IPS-15b (cell line): Measurements from ENCODE around the gene AKR1B15.

ENCODE experiments used
- H3K27me3 ChIP-seq: one replicate; pipeline ENCODE4 v1.6.1; 2013; ENCODE audit warnings: low read length; ENCODE audit not compliant: control insufficient read depth, insufficient read depth
- H3K36me3 ChIP-seq: one replicate; pipeline ENCODE4 v1.6.1; 2013; ENCODE audit warnings: low read length; ENCODE audit not compliant: control insufficient read depth, insufficient read depth
- H3K4me1 ChIP-seq: one replicate; pipeline ENCODE4 v1.6.1; 2013; ENCODE audit warnings: mild to moderate bottlenecking, low read length; ENCODE audit not compliant: control insufficient read depth, insufficient read depth
- H3K4me3 ChIP-seq: one replicate; pipeline ENCODE4 v1.5.1; 2013; ENCODE audit warnings: low read depth, low read length
- H3K9ac ChIP-seq: one replicate; pipeline ENCODE4 v1.6.1; 2013; ENCODE audit warnings: low read depth, mild to moderate bottlenecking, low read length
- H3K9me3 ChIP-seq: one replicate; pipeline ENCODE4 v1.6.1; 2013; ENCODE audit warnings: mild to moderate bottlenecking, low read length; ENCODE audit not compliant: control insufficient read depth, insufficient read depth

AKR1B15 gene

DNA sequence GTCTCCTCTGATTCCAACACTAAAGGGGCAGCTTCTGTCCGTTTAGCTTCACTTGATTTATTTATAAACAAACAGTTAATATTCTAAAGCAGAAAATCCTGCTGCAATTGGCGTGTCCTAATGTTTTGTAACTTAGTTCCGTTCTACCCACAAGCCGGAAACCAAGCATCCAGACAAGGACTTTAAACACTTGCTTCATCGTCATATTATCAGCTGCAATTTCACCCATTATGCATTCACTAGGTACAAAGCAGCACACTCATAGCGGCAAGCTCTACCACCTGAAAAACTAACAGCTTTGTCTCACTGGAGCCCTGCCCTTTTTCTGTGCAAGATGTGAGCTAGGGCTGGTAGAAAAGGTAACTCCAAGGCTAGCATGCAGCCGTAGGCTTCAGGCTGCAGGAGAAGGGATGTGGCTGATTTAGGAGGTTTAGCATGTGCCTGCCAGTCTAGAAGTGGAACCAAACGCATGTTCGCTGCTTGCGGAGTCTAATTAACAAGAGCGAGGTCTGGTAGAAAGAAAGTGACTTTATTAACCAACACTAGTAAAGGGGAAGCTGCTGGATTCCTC, 54.1 kb downstream of the AKR1B15 start:
- Histone ChIP-seq H3K9me3 (no peaks in the 10 kb centered on the region), H3K9ac (no peak overlapping the region), H3K4me1 (no peaks in the 10 kb centered on the region), H3K27me3 (no peaks in the 10 kb centered on the region), H3K4me3 (no peak overlapping the region), H3K36me3 (no peaks in the 10 kb centered on the region)

DNA sequence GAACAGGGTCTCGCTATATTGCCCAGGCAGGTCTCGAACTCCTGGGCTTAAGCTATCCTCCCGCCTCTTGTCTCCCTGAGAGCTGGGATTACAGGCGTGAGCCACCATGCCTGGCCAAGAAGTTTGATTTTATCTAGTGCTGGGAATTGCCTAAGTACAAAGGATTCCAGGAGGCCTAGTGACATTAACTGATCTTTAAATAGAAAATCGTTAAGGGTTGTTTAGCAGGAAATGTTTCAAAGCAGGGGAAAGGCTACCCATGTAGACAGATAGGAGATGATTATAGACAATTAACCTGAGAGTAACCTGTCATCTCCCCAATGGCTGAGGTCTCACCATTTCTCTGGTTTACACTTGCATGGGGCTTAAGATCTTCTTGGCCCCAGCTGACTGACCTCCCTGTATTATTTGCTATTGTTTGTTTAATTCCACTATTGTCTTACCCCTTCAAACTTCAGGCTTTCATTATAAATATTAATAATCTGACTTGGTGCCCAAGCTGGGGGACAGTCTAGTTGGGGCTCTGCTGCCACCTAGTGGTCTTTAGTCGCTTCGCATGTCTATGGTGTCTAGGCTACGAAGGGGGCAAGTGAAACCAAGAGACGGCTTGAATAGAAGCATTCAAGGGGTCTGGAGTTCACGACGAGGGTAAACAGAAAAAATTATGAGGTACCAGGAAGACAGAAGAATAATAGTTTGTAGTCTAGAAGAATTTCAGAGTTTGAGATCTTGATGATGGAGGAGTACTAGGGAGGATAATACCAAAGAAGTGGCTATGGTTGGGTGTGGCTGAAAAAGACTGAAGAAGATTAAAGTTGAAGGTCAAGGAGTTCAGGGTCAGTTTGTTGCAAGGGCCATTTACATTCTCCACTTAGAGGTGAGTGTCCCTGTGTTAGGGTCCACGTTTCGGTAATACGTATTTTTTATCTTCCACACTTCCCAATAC, 57.3 kb downstream of the AKR1B15 start:
- no peaks in the 10 kb centered on the region for H3K9me3 ChIP-seq
- H3K4me3 ChIP-seq = no peak overlapping the region
- no peaks in the 10 kb centered on the region for H3K27me3 ChIP-seq
- H3K36me3 ChIP-seq = no peaks in the 10 kb centered on the region
- H3K9ac ChIP-seq = no peak overlapping the region
- no peaks in the 10 kb centered on the region for H3K4me1 ChIP-seq

DNA sequence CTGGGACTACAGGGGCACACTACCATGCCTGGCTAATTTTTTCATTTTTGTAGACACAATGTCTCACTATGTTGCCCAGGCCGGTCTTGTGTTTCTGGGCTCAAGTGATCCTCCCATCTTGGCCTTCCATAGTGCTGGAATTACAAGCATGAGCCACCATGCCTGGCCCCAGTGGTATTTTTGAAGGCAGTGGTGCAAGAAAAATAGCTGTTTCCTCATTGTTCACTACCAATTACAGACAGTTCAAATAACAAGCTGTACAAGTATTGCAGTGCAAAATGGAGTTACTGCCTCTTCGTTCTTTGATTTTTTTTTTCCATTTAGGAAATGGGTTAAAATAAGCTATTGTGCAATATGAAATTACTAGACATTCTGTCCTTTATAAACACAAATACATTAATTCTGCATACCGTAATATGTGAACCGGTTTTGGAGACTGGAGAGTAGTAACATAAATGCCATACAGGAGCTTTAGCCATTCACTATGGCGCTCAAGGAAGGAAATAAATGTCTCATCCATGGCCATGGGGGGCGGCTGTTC, 62.8 kb downstream of the AKR1B15 start:
- no peak overlapping the region for H3K9ac ChIP-seq
- no peaks in the 10 kb centered on the region for H3K27me3 ChIP-seq
- H3K9me3 ChIP-seq = no peaks in the 10 kb centered on the region
- H3K4me1 ChIP-seq = no peaks in the 10 kb centered on the region
- no peaks in the 10 kb centered on the region for H3K36me3 ChIP-seq
- no peak overlapping the region for H3K4me3 ChIP-seq

DNA sequence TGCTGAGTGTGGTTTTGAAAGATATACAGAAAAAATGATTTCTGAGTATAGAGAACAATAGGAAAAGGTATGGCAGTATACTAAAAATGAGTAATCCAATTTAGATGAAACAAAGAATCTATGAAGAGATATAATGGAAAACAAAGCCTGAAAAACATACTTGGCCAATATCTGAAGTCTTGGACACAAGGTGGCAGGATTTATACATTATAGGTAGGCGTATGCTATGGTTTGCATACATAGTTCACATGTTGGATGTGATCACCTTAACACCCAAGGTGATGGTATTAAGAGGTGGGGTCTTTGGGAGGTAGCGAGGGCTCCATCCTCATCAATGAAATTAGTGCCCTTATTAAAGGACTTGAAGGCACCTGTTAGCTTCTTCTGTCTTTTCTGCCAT, 63.3 kb downstream of the AKR1B15 start:
- H3K27me3 ChIP-seq = no peaks in the 10 kb centered on the region
- no peaks in the 10 kb centered on the region for H3K9me3 ChIP-seq
- H3K36me3 ChIP-seq = no peaks in the 10 kb centered on the region
- no peak overlapping the region for H3K9ac ChIP-seq
- H3K4me3 ChIP-seq = no peak overlapping the region
- H3K4me1 ChIP-seq = no peaks in the 10 kb centered on the region

DNA sequence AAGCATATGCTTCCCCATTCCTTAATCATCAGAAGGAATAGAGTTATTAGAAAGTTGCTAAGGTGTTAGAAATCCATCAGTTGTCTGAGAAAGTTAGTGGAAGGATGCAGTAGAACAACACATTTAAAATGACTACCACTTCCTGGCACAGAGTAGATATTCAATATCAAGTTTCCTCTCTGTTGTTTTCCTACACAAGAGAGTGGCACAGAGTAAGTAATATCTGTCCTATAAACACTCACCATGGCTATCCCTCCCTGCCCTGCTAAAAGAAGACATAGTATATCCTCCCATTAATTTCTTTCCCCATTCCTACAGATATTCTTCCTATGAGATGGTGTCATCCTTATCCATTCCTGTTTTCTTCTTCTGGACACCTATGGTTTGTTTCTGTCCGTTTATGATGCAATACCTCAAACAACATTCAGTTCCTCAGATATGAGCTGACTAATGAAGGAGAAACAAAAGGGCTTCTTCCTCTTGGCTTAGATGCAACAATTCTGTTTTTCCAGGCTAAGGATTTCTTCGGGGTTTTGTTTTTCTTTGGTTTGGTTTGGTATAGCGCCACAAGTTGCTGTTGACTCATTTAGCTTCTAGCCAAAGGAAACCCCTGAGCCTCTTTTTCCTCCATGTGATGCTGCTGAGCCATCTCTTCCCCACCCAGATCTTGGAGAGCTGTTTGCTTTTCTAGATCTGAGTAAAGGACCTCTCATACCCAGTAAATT, 64.9 kb downstream of the AKR1B15 start:
- Histone ChIP-seq H3K9ac (no peak overlapping the region), H3K4me1 (no peaks in the 10 kb centered on the region), H3K4me3 (no peak overlapping the region), H3K9me3 (no peaks in the 10 kb centered on the region), H3K36me3 (no peaks in the 10 kb centered on the region), H3K27me3 (no peaks in the 10 kb centered on the region)

DNA sequence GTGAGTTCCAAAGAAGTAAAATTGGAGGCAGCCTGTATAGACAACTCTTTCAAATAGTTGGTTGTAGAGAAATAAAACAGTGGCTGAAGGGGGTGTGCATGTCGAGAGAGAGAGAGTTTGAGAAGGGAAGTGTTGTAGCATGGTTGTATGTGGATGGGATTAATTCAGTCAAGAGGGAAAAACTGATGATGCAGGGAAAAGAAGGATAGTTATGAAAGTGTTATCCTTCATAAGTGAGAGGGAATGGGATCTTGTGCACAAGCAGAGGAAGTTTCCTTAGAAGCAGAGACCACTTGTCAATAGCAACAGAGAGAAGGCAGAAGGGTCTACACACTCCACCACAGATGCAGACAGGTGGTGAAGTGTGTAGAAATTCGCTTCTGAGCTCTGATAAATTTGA, 67.7 kb downstream of the AKR1B15 start:
- Histone ChIP-seq H3K4me1 (no peaks in the 10 kb centered on the region), H3K36me3 (no peaks in the 10 kb centered on the region), H3K9me3 (no peaks in the 10 kb centered on the region), H3K9ac (no peak overlapping the region), H3K27me3 (no peaks in the 10 kb centered on the region), H3K4me3 (no peak overlapping the region)

DNA sequence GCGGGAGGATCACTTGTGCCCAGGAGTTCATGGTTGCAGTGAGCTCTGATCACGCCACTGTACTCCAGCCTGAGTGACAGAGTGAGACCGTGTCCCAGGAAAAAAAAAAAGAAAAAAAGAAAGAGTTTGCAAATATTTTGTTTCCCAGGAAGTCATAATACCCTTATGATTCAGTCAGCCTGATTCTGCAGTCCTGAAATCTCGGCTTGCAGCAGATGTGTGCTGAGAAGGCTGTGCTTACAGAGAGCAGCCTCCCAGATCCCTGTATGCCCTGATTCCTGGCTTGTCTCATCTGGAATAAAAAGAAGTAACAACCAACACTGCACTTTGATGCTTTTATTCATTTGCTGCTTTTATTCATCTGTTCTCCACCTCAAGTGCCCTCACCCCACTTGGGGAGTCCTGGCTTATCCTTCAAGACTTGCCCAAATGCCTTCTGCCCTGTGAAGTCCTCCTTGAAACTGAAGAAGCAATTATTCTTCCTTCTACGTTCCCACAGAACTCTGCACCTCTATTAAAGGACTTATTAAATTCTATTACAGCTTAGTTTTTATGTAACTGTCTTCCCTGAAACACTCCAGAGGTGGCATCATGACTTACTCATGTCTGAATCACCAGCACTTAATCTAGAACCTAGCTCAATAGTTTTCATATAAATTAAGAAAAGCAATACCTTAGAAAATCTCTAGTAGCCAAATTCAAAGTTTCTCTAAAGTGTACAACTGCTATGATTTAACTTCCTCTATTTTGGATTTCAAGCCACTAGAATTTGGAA, 70.0 kb downstream of the AKR1B15 start:
- no peak overlapping the region for H3K4me3 ChIP-seq

DNA sequence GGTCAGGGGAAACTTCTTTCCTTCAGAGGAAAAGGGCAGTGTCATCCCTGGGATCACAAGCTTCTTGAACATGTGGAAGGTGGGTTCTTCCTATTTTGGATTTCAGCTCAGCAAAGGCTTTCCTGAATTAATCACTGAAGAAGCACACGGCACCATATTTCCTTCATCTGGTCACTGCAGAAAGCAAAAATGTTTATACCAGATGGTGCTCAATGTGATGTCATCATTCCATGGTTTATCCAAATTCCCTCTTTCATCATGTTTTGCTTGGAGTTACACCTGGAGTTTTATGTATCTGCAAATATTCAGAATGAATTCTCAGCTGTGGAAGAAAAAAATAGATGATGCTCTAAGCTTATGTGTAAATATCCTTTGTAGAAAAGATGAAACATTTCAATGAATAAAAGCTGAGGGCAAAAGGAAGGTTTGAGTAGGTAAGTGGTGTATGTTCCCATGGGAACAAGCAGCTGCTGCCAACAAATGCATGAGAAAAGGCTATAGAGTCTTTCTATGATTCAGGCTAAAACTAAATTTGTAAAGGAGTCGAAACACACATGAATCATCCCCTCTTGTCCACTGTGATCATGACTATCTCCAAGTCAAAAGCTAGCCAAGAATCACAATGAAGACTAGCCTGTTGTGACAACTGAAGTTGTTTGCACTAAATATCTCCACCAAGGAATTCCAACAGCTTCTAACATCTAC, 70.9 kb downstream of the AKR1B15 start:
- no peaks in the 10 kb centered on the region for H3K9me3 ChIP-seq
- H3K9ac ChIP-seq = no peak overlapping the region
- H3K27me3 ChIP-seq = no peaks in the 10 kb centered on the region
- no peaks in the 10 kb centered on the region for H3K36me3 ChIP-seq
- no peaks in the 10 kb centered on the region for H3K4me1 ChIP-seq
- H3K4me3 ChIP-seq = no peak overlapping the region

More for the DNA sequence above, 70.0 kb downstream of the AKR1B15 start:
- no peaks in the 10 kb centered on the region for H3K27me3 ChIP-seq
- no peaks in the 10 kb centered on the region for H3K36me3 ChIP-seq
- H3K4me1 ChIP-seq = no peaks in the 10 kb centered on the region
- no peaks in the 10 kb centered on the region for H3K9me3 ChIP-seq
- no peak overlapping the region for H3K9ac ChIP-seq

DNA sequence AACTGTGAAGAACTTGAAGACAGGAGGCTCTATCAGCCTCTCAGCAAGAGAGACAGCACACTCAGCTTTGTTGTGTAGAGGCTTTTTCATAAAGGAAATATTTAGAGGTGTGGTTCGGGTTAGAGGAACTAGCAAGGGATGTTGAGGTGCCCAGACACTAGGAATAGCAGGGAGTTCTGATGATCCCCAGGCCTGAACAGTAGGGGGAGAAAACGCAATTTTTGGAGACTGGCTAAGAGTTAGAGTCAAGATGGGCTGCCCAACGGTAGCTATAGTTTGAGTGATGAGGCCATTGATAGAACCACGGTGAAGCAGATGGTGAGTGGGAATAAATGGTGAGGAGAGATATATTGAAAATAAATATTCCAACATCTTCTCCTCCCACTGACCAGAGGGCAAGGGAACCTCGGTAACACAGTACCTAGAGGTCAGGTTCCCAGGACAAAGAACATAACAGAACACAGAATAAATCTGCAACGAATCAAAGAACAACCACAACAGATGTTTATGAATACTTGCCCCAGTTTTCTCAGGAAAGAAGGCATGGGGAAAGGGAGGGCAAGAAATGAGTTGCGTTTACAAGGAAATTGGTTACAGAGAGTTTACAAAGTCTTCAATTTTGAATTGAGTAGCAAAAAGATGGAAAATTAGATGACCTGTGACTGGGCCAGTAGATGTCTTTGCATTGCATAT, 73.5 kb downstream of the AKR1B15 start:
- Histone ChIP-seq H3K9ac (no peak overlapping the region), H3K27me3 (no peaks in the 10 kb centered on the region), H3K36me3 (no peaks in the 10 kb centered on the region), H3K4me1 (no peaks in the 10 kb centered on the region), H3K4me3 (no peak overlapping the region), H3K9me3 (no peaks in the 10 kb centered on the region)

DNA sequence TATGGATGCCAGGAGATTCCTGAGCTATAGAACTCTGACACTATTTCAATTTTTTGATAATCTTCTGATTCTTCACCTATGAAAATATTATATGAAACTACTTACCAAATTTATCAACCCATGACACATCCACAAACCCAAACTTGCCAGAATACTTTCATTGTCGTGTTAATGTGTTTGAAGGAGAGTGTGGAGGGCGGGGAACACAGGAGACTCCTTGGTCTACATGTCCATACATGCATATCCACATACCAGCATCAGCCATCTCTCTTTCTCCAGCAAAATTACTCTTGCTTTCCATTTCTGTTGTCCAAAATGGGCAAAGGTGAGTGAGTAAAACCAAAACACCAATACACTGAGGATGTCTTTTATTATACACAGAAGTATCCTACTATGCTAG, 74.3 kb downstream of the AKR1B15 start:
- no peak overlapping the region for H3K9ac ChIP-seq
- H3K4me1 ChIP-seq = no peaks in the 10 kb centered on the region

More for the DNA sequence above, 74.3 kb downstream of the AKR1B15 start:
- H3K36me3 ChIP-seq = no peaks in the 10 kb centered on the region
- no peaks in the 10 kb centered on the region for H3K9me3 ChIP-seq
- H3K4me3 ChIP-seq = no peak overlapping the region
- no peaks in the 10 kb centered on the region for H3K27me3 ChIP-seq
